Ishikawa (cell line): Measurements from ENCODE around the gene ST8SIA1.

Source experiments
- EP300 ChIP-seq: IDR thresholded peaks from 2 replicates; pipeline ENCODE4 v1.6.1; 2012; ENCODE audit warnings: borderline replicate concordance
- MAX ChIP-seq: IDR thresholded peaks from 2 replicates; pipeline ENCODE4 v1.6.1; 2012
- RAD21 ChIP-seq: IDR thresholded peaks from 2 replicates; pipeline ENCODE4 v1.6.1; 2012; ENCODE audit warnings: low read depth
- TAF1 ChIP-seq: IDR thresholded peaks from 2 replicates; pipeline ENCODE4 v1.6.1; 2012; ENCODE audit warnings: low read depth, mild to moderate bottlenecking
- TEAD4 ChIP-seq: IDR thresholded peaks from 2 replicates; pipeline ENCODE4 v1.6.1; 2012
- YY1 ChIP-seq: IDR thresholded peaks from 2 replicates; pipeline ENCODE4 v1.6.1; 2012; ENCODE audit warnings: low read depth
- TF ChIP-seq, protein P1 (sequence below): IDR thresholded peaks from 2 replicates; pipeline ENCODE4 v1.6.1; 2012; ENCODE audit warnings: low read depth, mild to moderate bottlenecking

DNA sequence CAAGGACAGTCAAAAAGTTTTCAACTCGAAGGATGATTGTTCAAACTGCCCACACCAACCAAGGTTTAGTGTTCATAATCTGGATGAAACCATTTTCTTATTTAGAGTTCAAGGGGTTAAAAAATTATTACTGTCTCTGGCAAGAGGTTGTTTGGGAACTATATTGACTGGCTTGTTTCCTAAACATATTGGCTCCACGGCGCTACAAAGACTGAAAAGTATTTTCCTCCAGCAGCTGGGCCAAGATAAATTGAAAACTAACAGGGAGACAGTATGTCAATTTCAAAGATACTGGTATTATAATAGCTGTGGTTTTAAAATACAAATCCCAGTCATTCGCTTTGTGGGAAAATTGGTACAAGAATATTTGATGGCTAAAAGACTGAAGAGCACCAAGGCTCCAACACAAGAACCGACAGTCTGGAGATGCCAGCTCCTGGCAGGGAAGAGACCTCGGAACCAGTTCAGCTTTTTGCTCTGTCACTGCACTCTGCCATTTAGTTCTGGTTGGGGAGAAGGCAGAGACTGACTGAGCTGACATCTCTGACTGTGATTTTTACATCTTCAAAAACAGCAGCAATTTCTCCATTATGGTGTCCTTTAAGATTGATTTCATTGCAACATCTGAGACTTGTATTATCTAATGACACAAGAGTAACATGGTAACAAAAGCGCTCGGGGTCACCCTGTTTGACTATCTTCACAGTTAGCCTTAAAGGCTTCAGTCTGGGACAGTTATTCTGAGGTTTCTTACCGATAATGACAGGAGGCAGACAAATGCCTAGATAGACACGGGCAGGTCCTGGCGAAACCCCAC lies 62.0 kb downstream of the ST8SIA1 start:
- TF ChIP-seq TAF1 (no peak), MAX (no peak), RAD21 (no peak), YY1 (no peak), EP300 (no peak), TEAD4 (no peak)
- TF ChIP-seq, protein P1, sequence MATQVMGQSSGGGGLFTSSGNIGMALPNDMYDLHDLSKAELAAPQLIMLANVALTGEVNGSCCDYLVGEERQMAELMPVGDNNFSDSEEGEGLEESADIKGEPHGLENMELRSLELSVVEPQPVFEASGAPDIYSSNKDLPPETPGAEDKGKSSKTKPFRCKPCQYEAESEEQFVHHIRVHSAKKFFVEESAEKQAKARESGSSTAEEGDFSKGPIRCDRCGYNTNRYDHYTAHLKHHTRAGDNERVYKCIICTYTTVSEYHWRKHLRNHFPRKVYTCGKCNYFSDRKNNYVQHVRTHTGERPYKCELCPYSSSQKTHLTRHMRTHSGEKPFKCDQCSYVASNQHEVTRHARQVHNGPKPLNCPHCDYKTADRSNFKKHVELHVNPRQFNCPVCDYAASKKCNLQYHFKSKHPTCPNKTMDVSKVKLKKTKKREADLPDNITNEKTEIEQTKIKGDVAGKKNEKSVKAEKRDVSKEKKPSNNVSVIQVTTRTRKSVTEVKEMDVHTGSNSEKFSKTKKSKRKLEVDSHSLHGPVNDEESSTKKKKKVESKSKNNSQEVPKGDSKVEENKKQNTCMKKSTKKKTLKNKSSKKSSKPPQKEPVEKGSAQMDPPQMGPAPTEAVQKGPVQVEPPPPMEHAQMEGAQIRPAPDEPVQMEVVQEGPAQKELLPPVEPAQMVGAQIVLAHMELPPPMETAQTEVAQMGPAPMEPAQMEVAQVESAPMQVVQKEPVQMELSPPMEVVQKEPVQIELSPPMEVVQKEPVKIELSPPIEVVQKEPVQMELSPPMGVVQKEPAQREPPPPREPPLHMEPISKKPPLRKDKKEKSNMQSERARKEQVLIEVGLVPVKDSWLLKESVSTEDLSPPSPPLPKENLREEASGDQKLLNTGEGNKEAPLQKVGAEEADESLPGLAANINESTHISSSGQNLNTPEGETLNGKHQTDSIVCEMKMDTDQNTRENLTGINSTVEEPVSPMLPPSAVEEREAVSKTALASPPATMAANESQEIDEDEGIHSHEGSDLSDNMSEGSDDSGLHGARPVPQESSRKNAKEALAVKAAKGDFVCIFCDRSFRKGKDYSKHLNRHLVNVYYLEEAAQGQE, result no peak
